Endothelial cell of umbilical vein (primary cell): ENCODE results near the gene SH3TC1. TPM values are rescaled to one million over a fixed set of nuclear protein-coding genes. Genes with fewer than 3 reads are reported as not detected.

Source experiments
- BruUV-seq: library from RNA; stranded (reverse); fragments of 400-500 nt; replicated peaks from 2 replicates; lab custom pipeline; 2021; lab: Mats Ljungman, UMichigan
- CTCF ChIA-PET: fragments of 300-600, 350-600 bp; sonication (Branson Sonifier 250); formaldehyde crosslinking; loops from one replicate; lab custom pipeline; 2021; ENCODE audit warnings: antibody characterized with exemption, inconsistent platforms; lab: Charles Lee
- POLR2A ChIA-PET: fragments of 300-600, 350-600 bp; sonication (Branson Sonifier 250); formaldehyde crosslinking; loops from one replicate; lab custom pipeline; 2021; ENCODE audit warnings: antibody characterized with exemption, inconsistent platforms; lab: Charles Lee
- DNase-seq: peaks from one replicate; pipeline ENCODE4 v3.0.0-alpha.2; 2011; ENCODE audit warnings: low read depth, low spot score
- FAIRE-seq: peaks from 2 replicates; lab custom pipeline; 2011; peaks lifted over from hg19 to GRCh38; lab: Jason Lieb, UNC
- H2AFZ ChIP-seq: 2 replicates; pipeline ENCODE4 v1.6.0; 2012; ENCODE audit warnings: low read depth, low read length, control low read depth, inconsistent platforms
- H3K27ac ChIP-seq: 2 replicates; pipeline ENCODE4 v1.5.1; 2011; ENCODE audit warnings: low read depth, mild to moderate bottlenecking, control low read depth, low read length, moderate library complexity; ENCODE audit not compliant: insufficient read depth
- H3K27me3 ChIP-seq, 2 experiments: 2 replicates each; pipeline versions ENCODE4 v1.6.0 to v1.6.1; 2011; ENCODE audit warnings: low read length in 2 of 2, mixed read lengths in 1 of 2; ENCODE audit not compliant: control insufficient read depth in 2 of 2, insufficient read depth in 2 of 2
- H3K36me3 ChIP-seq, 2 experiments: 2 replicates in 1 of 2; 3 replicates in 1 of 2; pipeline ENCODE4 v1.5.1; 2011; ENCODE audit warnings: low read length in 2 of 2, mild to moderate bottlenecking in 1 of 2, moderate library complexity in 1 of 2; ENCODE audit not compliant: control insufficient read depth in 2 of 2, insufficient read depth in 2 of 2; ENCODE audit errors: extremely low read depth in 1 of 2
- H3K4me1 ChIP-seq: 3 replicates; pipeline ENCODE4 v1.5.1; 2011; ENCODE audit warnings: mild to moderate bottlenecking, low read length; ENCODE audit not compliant: control insufficient read depth, insufficient read depth; ENCODE audit errors: extremely low read depth
- H3K4me2 ChIP-seq: 2 replicates; pipeline ENCODE4 v1.6.1; 2011; ENCODE audit warnings: low read length, control low read depth, mixed read lengths; ENCODE audit not compliant: insufficient read depth
- H3K4me3 ChIP-seq, 3 experiments: fragments of 200-600 bp in 1 of 3; sonication (generic), shearing (Covaris generic) in 1 of 3; replicated peaks in 1 of 3; 2 replicates each; pipeline ENCODE4 v1.5.1; 2011 to 2016; ENCODE audit warnings: control low read depth in 3 of 3, low read length in 3 of 3, mild to moderate bottlenecking in 2 of 3, inconsistent platforms in 1 of 3, low read depth in 1 of 3, moderate library complexity in 1 of 3; ENCODE audit not compliant: insufficient read depth in 1 of 3
- H3K79me2 ChIP-seq: 2 replicates; pipeline ENCODE4 v1.6.0; 2012; ENCODE audit warnings: low read length, inconsistent platforms; ENCODE audit not compliant: control insufficient read depth, insufficient read depth
- H3K9ac ChIP-seq: replicated peaks from 2 replicates; pipeline ENCODE3; 2011; ENCODE audit warnings: low read length, control low read depth; ENCODE audit not compliant: insufficient read depth; ENCODE audit errors: extremely low read depth
- H3K9me1 ChIP-seq: replicated peaks from 3 replicates; pipeline ENCODE4 v1.6.0; 2011; ENCODE audit warnings: mild to moderate bottlenecking, low read length; ENCODE audit not compliant: control insufficient read depth, insufficient read depth; ENCODE audit errors: extremely low read depth
- H3K9me3 ChIP-seq: replicated peaks from 2 replicates; pipeline ENCODE4 v1.5.1; 2012; ENCODE audit warnings: low read length, inconsistent platforms; ENCODE audit not compliant: control insufficient read depth, insufficient read depth
- H4K20me1 ChIP-seq: replicated peaks from 2 replicates; pipeline ENCODE3; 2011; ENCODE audit warnings: mild to moderate bottlenecking, low read length; ENCODE audit not compliant: control insufficient read depth, insufficient read depth; ENCODE audit errors: extremely low read depth
- EZH2 ChIP-seq: IDR thresholded peaks from 2 replicates; pipeline ENCODE4 v1.6.1; 2012; ENCODE audit warnings: borderline replicate concordance, low read depth, mild to moderate bottlenecking, moderate library complexity, low read length, inconsistent platforms; ENCODE audit not compliant: severe bottlenecking
- FOS ChIP-seq: IDR thresholded peaks from 2 replicates; pipeline ENCODE4 v1.6.1; 2011; ENCODE audit warnings: mild to moderate bottlenecking, low read length, moderate library complexity, borderline replicate concordance; ENCODE audit not compliant: insufficient read depth
- GATA2 ChIP-seq: IDR thresholded peaks from 2 replicates; pipeline ENCODE4 v1.7.0; 2011; ENCODE audit warnings: low read depth, mild to moderate bottlenecking, moderate library complexity, mixed read lengths, low read length; ENCODE audit not compliant: insufficient read length, insufficient read depth
- JUN ChIP-seq: IDR thresholded peaks from 2 replicates; pipeline ENCODE4 v1.6.1; 2011; ENCODE audit warnings: borderline replicate concordance, low read depth; ENCODE audit not compliant: insufficient read length, insufficient read depth
- MAX ChIP-seq: IDR thresholded peaks from 2 replicates; pipeline ENCODE4 v1.6.1; 2011; ENCODE audit not compliant: insufficient read depth, insufficient read length
- MYC ChIP-seq: IDR thresholded peaks from one replicate; pipeline ENCODE4 v1.6.1; 2011; ENCODE audit warnings: mild to moderate bottlenecking, low read depth, low read length
- POLR2A ChIP-seq: IDR thresholded peaks from 2 replicates; pipeline ENCODE4 v1.6.1; 2012; ENCODE audit warnings: low read depth, mild to moderate bottlenecking, control low read depth, low read length
- POLR2AphosphoS5 ChIP-seq: IDR thresholded peaks from 2 replicates; pipeline ENCODE4 v1.6.1; 2012; ENCODE audit warnings: low read depth, mild to moderate bottlenecking, control low read depth, low read length, moderate library complexity; ENCODE audit not compliant: insufficient read depth
- dilution Hi-C: fragments of 300-500 bp; cut with MboI; formaldehyde crosslinking; loops from one replicate; pipeline ENCODE4 v1.15.0; 2019; ENCODE audit warnings: low sequenced_read_pairs; ENCODE audit not compliant: extremely low pct_ligation_motif_present
- intact Hi-C: fragments of 100-400 bp; cut with micrococcal nuclease; formaldehyde crosslinking; loops from one replicate; pipeline ENCODE4 v1.10.0; 2022
- polyA plus RNA-seq, 4 experiments: library from polyadenylated mRNA; depleted of rRNA in 3 of 4; stranded (reverse) in 3 of 4; unstranded in 1 of 4; fragments of >200 nt; gene quantifications; 2 replicates each; pipeline versions ENCODE4 v1.2.1 to v1.2.3, GENCODE V29; 2011 to 2012; ENCODE audit warnings: missing spikeins in 1 of 4
- total RNA-seq: library from RNA; stranded (reverse); gene quantifications from 2 replicates; pipeline ENCODE4 v1.2.3, GENCODE V29; 2021
- TF ChIP-seq, protein P1 (sequence below), 2 donors: IDR thresholded peaks; 1 replicate in 1 of 2; 2 replicates in 1 of 2; pipeline ENCODE4 v1.5.1; 2011; ENCODE audit warnings: low read length in 2 of 2, mild to moderate bottlenecking in 2 of 2, moderate library complexity in 2 of 2, control low read depth in 1 of 2, inconsistent platforms in 1 of 2, low read depth in 1 of 2; ENCODE audit not compliant: insufficient read depth in 1 of 2; ENCODE audit errors: extremely low read depth in 1 of 2

The SH3TC1 gene
- total and polyA plus RNA-seq, 2 donors (not counting 3 experiments of a cell fraction or from before 2014, with no cell fraction given): 96.5 to 192 TPM

GRCh38 chr4:8280158-8280875 is 81.2 kb downstream of the SH3TC1 start:
- H3K9me3 ChIP-seq: no peaks in the 10 kb centered on the region
- no peaks in the 10 kb centered on the region for H3K79me2 ChIP-seq
- no TSS peak for BruUV-seq
- dilution Hi-C loops (no loop called here), intact Hi-C loops (no loop called here)
- CTCF ChIA-PET: interaction anchor here (2.9 kb wide), 1 partner anchor 13 kb away, joined by 9 read pairs; no protein-coding TSS in a partner anchor
- POLR2A ChIA-PET: no interaction called here
- H2AFZ ChIP-seq: no peak overlapping the region
- TF ChIP-seq JUN: no peak
- no peak overlapping the region for H3K4me2 ChIP-seq
- peaks cover 9% of the 10 kb centered on the region for H3K4me1 ChIP-seq
- FAIRE-seq (no peak), DNase-seq (no peak)
- no peaks in the 10 kb centered on the region for H3K27me3 ChIP-seq
- no peak overlapping the region for H3K27ac ChIP-seq
- H3K4me3 ChIP-seq: no peak overlapping the region
- no peaks in the 10 kb centered on the region for H3K9me1 ChIP-seq
- no peak overlapping the region for H3K9ac ChIP-seq
- no peaks in the 10 kb centered on the region for H3K36me3 ChIP-seq
- no peaks in the 10 kb centered on the region for H4K20me1 ChIP-seq

GRCh38 chr4:8280876-8281440 is 81.9 kb downstream of the SH3TC1 start:
- Histone ChIP-seq H3K36me3 (no peaks in the 10 kb centered on the region), H3K9me1 (no peaks in the 10 kb centered on the region), H3K27ac (no peak overlapping the region), H3K4me3 (no peak overlapping the region), H3K9me3 (no peaks in the 10 kb centered on the region), H4K20me1 (no peaks in the 10 kb centered on the region), H2AFZ (no peak overlapping the region), H3K27me3 (no peaks in the 10 kb centered on the region), H3K4me1 (peaks cover 9% of the 10 kb centered on the region), H3K4me2 (no peak overlapping the region), H3K79me2 (no peaks in the 10 kb centered on the region), H3K9ac (no peak overlapping the region)
- POLR2A ChIA-PET: no interaction called here
- no TSS peak for BruUV-seq
- dilution Hi-C loops (no loop called here), intact Hi-C loops (no loop called here)
- CTCF ChIA-PET: interaction anchor here (2.9 kb wide), 1 partner anchor 13 kb away, joined by 9 read pairs; no protein-coding TSS in a partner anchor
- DNase-seq (no peak), FAIRE-seq (no peak)
- TF ChIP-seq MAX: no peak
- TF ChIP-seq EZH2: no peak
- no peak for TF ChIP-seq FOS
- no peak for TF ChIP-seq POLR2AphosphoS5
- no peak for TF ChIP-seq JUN
- no peak for TF ChIP-seq MYC
- no peak for TF ChIP-seq POLR2A
- TF ChIP-seq GATA2: no peak
- TF ChIP-seq, protein P1, sequence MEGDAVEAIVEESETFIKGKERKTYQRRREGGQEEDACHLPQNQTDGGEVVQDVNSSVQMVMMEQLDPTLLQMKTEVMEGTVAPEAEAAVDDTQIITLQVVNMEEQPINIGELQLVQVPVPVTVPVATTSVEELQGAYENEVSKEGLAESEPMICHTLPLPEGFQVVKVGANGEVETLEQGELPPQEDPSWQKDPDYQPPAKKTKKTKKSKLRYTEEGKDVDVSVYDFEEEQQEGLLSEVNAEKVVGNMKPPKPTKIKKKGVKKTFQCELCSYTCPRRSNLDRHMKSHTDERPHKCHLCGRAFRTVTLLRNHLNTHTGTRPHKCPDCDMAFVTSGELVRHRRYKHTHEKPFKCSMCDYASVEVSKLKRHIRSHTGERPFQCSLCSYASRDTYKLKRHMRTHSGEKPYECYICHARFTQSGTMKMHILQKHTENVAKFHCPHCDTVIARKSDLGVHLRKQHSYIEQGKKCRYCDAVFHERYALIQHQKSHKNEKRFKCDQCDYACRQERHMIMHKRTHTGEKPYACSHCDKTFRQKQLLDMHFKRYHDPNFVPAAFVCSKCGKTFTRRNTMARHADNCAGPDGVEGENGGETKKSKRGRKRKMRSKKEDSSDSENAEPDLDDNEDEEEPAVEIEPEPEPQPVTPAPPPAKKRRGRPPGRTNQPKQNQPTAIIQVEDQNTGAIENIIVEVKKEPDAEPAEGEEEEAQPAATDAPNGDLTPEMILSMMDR (IDR thresholded peaks at IDR 0.05; ENCODE audit: extremely low read depth in 1 of 2, insufficient read depth in 1 of 2, low read depth in 1 of 2, low read length in 2 of 2): no peak
